ENCODE results near the gene MT1B. TPM values are rescaled to one million over a fixed set of nuclear protein-coding genes. Genes with fewer than 3 reads are reported as not detected.

Gene MT1B
- polyA plus RNA-seq, 1 of the 3 experiments (the other 2 are of a cell fraction): not detected

- TF ChIP-seq SIN3A (IDR thresholded peaks at IDR 0.05; ENCODE audit: borderline replicate concordance, low read depth, low read length) (peak; percentile 67; the same call in 1 of the 2 replicates), FOSL2 (IDR thresholded peaks at IDR 0.05; ENCODE audit: borderline replicate concordance, low read depth) (peak; percentile 56; the same call in 1 of the 2 replicates), NFIC (IDR thresholded peaks at IDR 0.05; ENCODE audit: borderline replicate concordance) (peak; percentile 81), EP300 (IDR thresholded peaks at IDR 0.05; ENCODE audit: borderline replicate concordance in 1 of 2, low read depth in 1 of 2, low read length in 1 of 2) (peak in 1 of 2 experiments; percentile 67; a peak in 1 of 4 replicates), ELF1 (IDR thresholded peaks at IDR 0.05) (peak; percentile 59; the same call in 1 of the 2 replicates), USF2 (IDR thresholded peaks at IDR 0.05; ENCODE audit: borderline replicate concordance, low read depth, low read length) (no peak), TEAD4 (IDR thresholded peaks at IDR 0.05; ENCODE audit: borderline replicate concordance, insufficient read depth) (peak; percentile 67; the same call in 1 of the 2 replicates), TAF1 (IDR thresholded peaks at IDR 0.05; ENCODE audit: borderline replicate concordance, low read depth, low read length) (peak; percentile 66; the same call in 1 of the 2 replicates), RAD21 (IDR thresholded peaks at IDR 0.05; ENCODE audit: low read length) (no peak), PBX3 (IDR thresholded peaks at IDR 0.05) (peak; percentile 22; the same call in 1 of the 2 replicates), NRF1 (IDR thresholded peaks at IDR 0.05; ENCODE audit: low read depth, low read length) (no peak), TCF12 (IDR thresholded peaks at IDR 0.05) (peak; percentile 80), MEF2A (IDR thresholded peaks at IDR 0.05; ENCODE audit: borderline replicate concordance, low read depth) (no peak; the same call in 1 of the 2 replicates), EZH2phosphoT487 (IDR thresholded peaks at IDR 0.05; ENCODE audit: borderline replicate concordance, low read depth) (no peak), FOXM1 (IDR thresholded peaks at IDR 0.05; ENCODE audit: low read depth) (no peak), RFX5 (IDR thresholded peaks at IDR 0.05; ENCODE audit: low read length) (no peak), SMC3 (IDR thresholded peaks at IDR 0.05; ENCODE audit: low read depth, low read length) (no peak)
- TF ChIP-seq, protein P1, sequence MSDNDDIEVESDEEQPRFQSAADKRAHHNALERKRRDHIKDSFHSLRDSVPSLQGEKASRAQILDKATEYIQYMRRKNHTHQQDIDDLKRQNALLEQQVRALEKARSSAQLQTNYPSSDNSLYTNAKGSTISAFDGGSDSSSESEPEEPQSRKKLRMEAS (IDR thresholded peaks at IDR 0.05; ENCODE audit: low read depth): peak; percentile 96
- TF ChIP-seq, protein P2, sequence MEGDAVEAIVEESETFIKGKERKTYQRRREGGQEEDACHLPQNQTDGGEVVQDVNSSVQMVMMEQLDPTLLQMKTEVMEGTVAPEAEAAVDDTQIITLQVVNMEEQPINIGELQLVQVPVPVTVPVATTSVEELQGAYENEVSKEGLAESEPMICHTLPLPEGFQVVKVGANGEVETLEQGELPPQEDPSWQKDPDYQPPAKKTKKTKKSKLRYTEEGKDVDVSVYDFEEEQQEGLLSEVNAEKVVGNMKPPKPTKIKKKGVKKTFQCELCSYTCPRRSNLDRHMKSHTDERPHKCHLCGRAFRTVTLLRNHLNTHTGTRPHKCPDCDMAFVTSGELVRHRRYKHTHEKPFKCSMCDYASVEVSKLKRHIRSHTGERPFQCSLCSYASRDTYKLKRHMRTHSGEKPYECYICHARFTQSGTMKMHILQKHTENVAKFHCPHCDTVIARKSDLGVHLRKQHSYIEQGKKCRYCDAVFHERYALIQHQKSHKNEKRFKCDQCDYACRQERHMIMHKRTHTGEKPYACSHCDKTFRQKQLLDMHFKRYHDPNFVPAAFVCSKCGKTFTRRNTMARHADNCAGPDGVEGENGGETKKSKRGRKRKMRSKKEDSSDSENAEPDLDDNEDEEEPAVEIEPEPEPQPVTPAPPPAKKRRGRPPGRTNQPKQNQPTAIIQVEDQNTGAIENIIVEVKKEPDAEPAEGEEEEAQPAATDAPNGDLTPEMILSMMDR (IDR thresholded peaks at IDR 0.05): no peak
Observed at GRCh38 chr16:56607109-56607618, 44.5 kb upstream of the MT1B start (continued).
